ENCODE data around the gene UNC119. TPM values are rescaled to one million over a fixed set of nuclear protein-coding genes. Genes with fewer than 3 reads are reported as not detected.

Gene UNC119
- total and polyA plus RNA-seq, 8 donors = 13.6 to 30.9 (median 17.2) TPM

DNA sequence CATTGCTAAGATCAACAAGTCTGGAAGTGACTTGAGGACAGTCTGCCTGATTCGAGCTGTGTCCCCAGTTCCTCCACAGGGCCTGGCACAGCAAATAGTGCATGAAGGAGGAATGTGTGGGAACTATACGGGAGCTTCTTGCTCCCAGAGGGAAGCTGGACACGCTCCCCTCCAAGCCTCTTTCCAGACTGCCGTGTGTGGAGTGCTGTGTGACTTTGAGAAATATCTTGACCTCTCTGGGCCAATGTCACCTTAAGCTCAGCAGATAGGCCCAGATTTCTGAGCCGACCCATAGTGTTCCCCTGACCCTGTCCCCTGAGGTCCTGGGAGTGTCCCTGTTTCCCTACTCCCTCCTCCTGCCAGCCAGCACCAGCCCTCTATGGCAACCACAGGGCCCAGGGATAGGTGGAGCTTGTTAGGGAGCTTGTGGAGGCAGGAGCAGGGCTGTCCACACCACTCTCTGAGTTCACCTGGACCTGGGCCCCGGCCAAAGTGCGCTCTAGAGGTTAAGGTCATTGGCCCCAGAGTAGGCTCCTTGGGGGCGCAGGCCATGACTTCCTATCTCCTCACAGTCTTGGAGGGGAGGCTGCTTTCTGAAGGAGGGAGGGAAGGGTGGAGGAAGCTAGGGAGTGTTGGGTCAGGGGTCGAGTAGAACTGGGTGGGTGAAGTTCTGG lies 52.6 kb downstream of the UNC119 start:
- WGBS, 5 donors = 59 to 71% (median 68%) methylated on average over 9 of the region's 9 CpGs
- Histone ChIP-seq H3K4me3 (no peak overlapping the region), H3K9me3 (no peaks in the 10 kb centered on the region), H3K27me3 (peaks cover 0 to 18% (median 0%) of the 10 kb centered on the region in 3 donors), H3K36me3 (no peaks in the 10 kb centered on the region), H3K4me1 (peaks cover 0 to 27% (median 10%) of the 10 kb centered on the region in 4 donors), H3K27ac (no peak overlapping the region)
- TF ChIP-seq EP300 (IDR thresholded peaks at IDR 0.05) (no peak), POLR2AphosphoS5 (IDR thresholded peaks at IDR 0.05) (no peak), POLR2A (IDR thresholded peaks at IDR 0.05) (no peak)
- TF ChIP-seq, protein P1, sequence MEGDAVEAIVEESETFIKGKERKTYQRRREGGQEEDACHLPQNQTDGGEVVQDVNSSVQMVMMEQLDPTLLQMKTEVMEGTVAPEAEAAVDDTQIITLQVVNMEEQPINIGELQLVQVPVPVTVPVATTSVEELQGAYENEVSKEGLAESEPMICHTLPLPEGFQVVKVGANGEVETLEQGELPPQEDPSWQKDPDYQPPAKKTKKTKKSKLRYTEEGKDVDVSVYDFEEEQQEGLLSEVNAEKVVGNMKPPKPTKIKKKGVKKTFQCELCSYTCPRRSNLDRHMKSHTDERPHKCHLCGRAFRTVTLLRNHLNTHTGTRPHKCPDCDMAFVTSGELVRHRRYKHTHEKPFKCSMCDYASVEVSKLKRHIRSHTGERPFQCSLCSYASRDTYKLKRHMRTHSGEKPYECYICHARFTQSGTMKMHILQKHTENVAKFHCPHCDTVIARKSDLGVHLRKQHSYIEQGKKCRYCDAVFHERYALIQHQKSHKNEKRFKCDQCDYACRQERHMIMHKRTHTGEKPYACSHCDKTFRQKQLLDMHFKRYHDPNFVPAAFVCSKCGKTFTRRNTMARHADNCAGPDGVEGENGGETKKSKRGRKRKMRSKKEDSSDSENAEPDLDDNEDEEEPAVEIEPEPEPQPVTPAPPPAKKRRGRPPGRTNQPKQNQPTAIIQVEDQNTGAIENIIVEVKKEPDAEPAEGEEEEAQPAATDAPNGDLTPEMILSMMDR (IDR thresholded peaks at IDR 0.05) = no peak
- intact Hi-C loops (cut with DNase I; ENCODE audit: low total_unique reads) = loop anchor here (5.0 kb wide), 1 partner anchor 37 kb away; no protein-coding TSS in a partner anchor
- no peak for DNase-seq

GRCh38 chr17:28499364-28499664 lies 53.1 kb downstream of the UNC119 start:
- H3K27me3 ChIP-seq = peaks cover 0 to 21% (median 0%) of the 10 kb centered on the region in 3 donors
- intact Hi-C loops (cut with DNase I; ENCODE audit: low total_unique reads) = loop anchor here (5.0 kb wide), 1 partner anchor 38 kb away; no protein-coding TSS in a partner anchor
- no peaks in the 10 kb centered on the region for H3K36me3 ChIP-seq
- no peak overlapping the region for H3K4me3 ChIP-seq
- H3K27ac ChIP-seq = no peak overlapping the region
- WGBS, 5 donors = 33 to 59% (median 50%) methylated on average over 4 to 9 of the region's 9 CpGs
- no peaks in the 10 kb centered on the region for H3K9me3 ChIP-seq
- H3K4me1 ChIP-seq = peaks cover 0 to 22% (median 10%) of the 10 kb centered on the region in 4 donors
- no peak for TF ChIP-seq POLR2AphosphoS5 (IDR thresholded peaks at IDR 0.05)
- TF ChIP-seq, protein P1 (IDR thresholded peaks at IDR 0.05) = peak in 1 of 7 experiments; percentile 13
- no peak for TF ChIP-seq EP300 (IDR thresholded peaks at IDR 0.05)
- TF ChIP-seq POLR2A (IDR thresholded peaks at IDR 0.05) = no peak
- DNase-seq = peak in 1 of 2 donors; percentile 69

GRCh38 chr17:28498652-28499363 lies 53.6 kb downstream of the UNC119 start:
- intact Hi-C loops (cut with DNase I; ENCODE audit: low total_unique reads) = loop anchor here (5.0 kb wide), 1 partner anchor 38 kb away; no protein-coding TSS in a partner anchor
- H3K9me3 ChIP-seq = no peaks in the 10 kb centered on the region
- H3K4me1 ChIP-seq = peaks cover 0 to 21% (median 10%) of the 10 kb centered on the region in 4 donors
- no peak overlapping the region for H3K4me3 ChIP-seq
- no peak for TF ChIP-seq EP300 (IDR thresholded peaks at IDR 0.05)
- TF ChIP-seq POLR2A (IDR thresholded peaks at IDR 0.05) = no peak
- no peak for TF ChIP-seq POLR2AphosphoS5 (IDR thresholded peaks at IDR 0.05)
- TF ChIP-seq, protein P1 (IDR thresholded peaks at IDR 0.05) = no peak
- DNase-seq = no peak
- H3K27me3 ChIP-seq = peaks cover 0 to 26% (median 0%) of the 10 kb centered on the region in 3 donors
- WGBS, 5 donors = 36 to 68% (median 58%) methylated on average over 7 to 12 of the region's 12 CpGs
- H3K36me3 ChIP-seq = no peaks in the 10 kb centered on the region
- no peak overlapping the region for H3K27ac ChIP-seq

- Histone ChIP-seq H3K27ac (no peak overlapping the region), H3K4me3 (no peak overlapping the region), H3K9me3 (no peaks in the 10 kb centered on the region), H3K27me3 (peaks cover 0 to 32% (median 0%) of the 10 kb centered on the region in 3 donors), H3K4me1 (peaks cover 0 to 21% (median 10%) of the 10 kb centered on the region in 4 donors), H3K36me3 (no peaks in the 10 kb centered on the region)
- WGBS, 5 donors = 25 to 41% (median 32%) methylated on average over 9 of the region's 9 CpGs
- no peak for TF ChIP-seq EP300 (IDR thresholded peaks at IDR 0.05)
- TF ChIP-seq, protein P1 (IDR thresholded peaks at IDR 0.05) = no peak
- TF ChIP-seq POLR2AphosphoS5 (IDR thresholded peaks at IDR 0.05) = no peak
- no peak for TF ChIP-seq POLR2A (IDR thresholded peaks at IDR 0.05)
- intact Hi-C loops (cut with DNase I; ENCODE audit: low total_unique reads) = loop anchor here (5.0 kb wide), 1 partner anchor 39 kb away; no protein-coding TSS in a partner anchor
- DNase-seq = peak; percentile 77 to 81
Observed at GRCh38 chr17:28497931-28498330, 54.5 kb downstream of the UNC119 start.

Data from stomach (tissue), 9 donors.